ENCODE results near the gene STIM2.
A peak's percentile ranks its signal among the peaks of the same experiment; 100 is the strongest.
"Not testable (repeated sequence)": the region's sequence is repeated elsewhere in the genome, so short reads cannot be mapped to it uniquely, and the experiment has no call there.

STIM2 gene

GRCh38 chr4:26860157-26860921 lies at the start of gene STIM2:
STIM2 (plus strand) TSS chr4:26860841.
- no peaks in the 10 kb centered on the region for H3K27me3 ChIP-seq (ENCODE audit: insufficient read depth, poor library complexity, severe bottlenecking)
- no peaks in the 10 kb centered on the region for H3K9me3 ChIP-seq (ENCODE audit: severe bottlenecking)
- DNase-seq (ENCODE audit: low spot score) (peak; percentile 94), ATAC-seq (ENCODE audit: low read depth) (peak; percentile 66)
- H3K4me1 ChIP-seq (ENCODE audit: insufficient read depth, poor library complexity, severe bottlenecking) = peaks cover 26% of the 10 kb centered on the region
- H3K27ac ChIP-seq (ENCODE audit: poor library complexity, severe bottlenecking) = peak within 1 kb of the TSS; percentile 80
- peak within 1 kb of the TSS; percentile 73 for H3K4me3 ChIP-seq (ENCODE audit: severe bottlenecking)
- H3K36me3 ChIP-seq (ENCODE audit: low read depth) = no peaks in the 10 kb centered on the region
- TF ChIP-seq, protein P1, sequence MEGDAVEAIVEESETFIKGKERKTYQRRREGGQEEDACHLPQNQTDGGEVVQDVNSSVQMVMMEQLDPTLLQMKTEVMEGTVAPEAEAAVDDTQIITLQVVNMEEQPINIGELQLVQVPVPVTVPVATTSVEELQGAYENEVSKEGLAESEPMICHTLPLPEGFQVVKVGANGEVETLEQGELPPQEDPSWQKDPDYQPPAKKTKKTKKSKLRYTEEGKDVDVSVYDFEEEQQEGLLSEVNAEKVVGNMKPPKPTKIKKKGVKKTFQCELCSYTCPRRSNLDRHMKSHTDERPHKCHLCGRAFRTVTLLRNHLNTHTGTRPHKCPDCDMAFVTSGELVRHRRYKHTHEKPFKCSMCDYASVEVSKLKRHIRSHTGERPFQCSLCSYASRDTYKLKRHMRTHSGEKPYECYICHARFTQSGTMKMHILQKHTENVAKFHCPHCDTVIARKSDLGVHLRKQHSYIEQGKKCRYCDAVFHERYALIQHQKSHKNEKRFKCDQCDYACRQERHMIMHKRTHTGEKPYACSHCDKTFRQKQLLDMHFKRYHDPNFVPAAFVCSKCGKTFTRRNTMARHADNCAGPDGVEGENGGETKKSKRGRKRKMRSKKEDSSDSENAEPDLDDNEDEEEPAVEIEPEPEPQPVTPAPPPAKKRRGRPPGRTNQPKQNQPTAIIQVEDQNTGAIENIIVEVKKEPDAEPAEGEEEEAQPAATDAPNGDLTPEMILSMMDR (IDR thresholded peaks at IDR 0.05; ENCODE audit: poor library complexity, severe bottlenecking) = peak; percentile 37

GRCh38 chr4:26811571-26811970 lies 49.1 kb upstream of the STIM2 start:
- ATAC-seq (ENCODE audit: low read depth); H3K4me3 ChIP-seq (ENCODE audit: severe bottlenecking); H3K36me3 ChIP-seq (ENCODE audit: low read depth); H3K27me3 ChIP-seq (ENCODE audit: insufficient read depth, poor library complexity, severe bottlenecking); H3K9me3 ChIP-seq (ENCODE audit: severe bottlenecking); DNase-seq (ENCODE audit: low spot score): not testable (repeated sequence)
- peak overlapping the region; percentile 78 for H3K27ac ChIP-seq (ENCODE audit: poor library complexity, severe bottlenecking)
- peaks cover 13% of the 10 kb centered on the region for H3K4me1 ChIP-seq (ENCODE audit: insufficient read depth, poor library complexity, severe bottlenecking)

GRCh38 chr4:26812049-26812714 lies 48.5 kb upstream of the STIM2 start:
- ATAC-seq (ENCODE audit: low read depth) = peak; percentile 89
- Histone ChIP-seq H3K4me3 (ENCODE audit: severe bottlenecking) (no peak overlapping the region), H3K4me1 (ENCODE audit: insufficient read depth, poor library complexity, severe bottlenecking) (peaks cover 13% of the 10 kb centered on the region), H3K27ac (ENCODE audit: poor library complexity, severe bottlenecking) (peak overlapping the region; percentile 78), H3K9me3 (ENCODE audit: severe bottlenecking) (no peaks in the 10 kb centered on the region), H3K36me3 (ENCODE audit: low read depth) (no peaks in the 10 kb centered on the region), H3K27me3 (ENCODE audit: insufficient read depth, poor library complexity, severe bottlenecking) (no peaks in the 10 kb centered on the region)
- TF ChIP-seq, protein P1 (IDR thresholded peaks at IDR 0.05; ENCODE audit: poor library complexity, severe bottlenecking) = no peak
- DNase-seq (ENCODE audit: low spot score) = no peak

- ATAC-seq (ENCODE audit: low read depth) = no peak
These were observed 46.9 kb upstream of the STIM2 start for GRCh38 chr4:26813698-26814097.

DNA sequence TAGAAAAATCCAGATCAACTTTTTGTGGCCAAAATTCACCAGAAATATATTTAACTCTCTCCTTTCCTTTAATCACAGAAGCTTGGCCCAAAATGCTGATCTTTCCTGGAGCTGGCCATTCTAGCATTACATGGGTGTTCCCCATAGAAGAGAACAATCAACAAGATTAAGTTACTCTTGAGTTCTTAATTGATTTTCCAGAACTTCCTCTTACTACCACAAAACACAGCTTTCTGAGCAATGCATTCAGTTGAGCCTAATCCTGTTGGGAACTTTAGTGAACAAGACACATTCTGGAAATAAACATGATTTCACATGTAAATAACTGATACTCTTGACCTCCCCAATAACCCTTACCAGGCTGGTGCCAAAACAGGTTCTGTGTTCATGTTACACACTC lies 45.4 kb upstream of the STIM2 start:
- TF ChIP-seq, protein P1 (IDR thresholded peaks at IDR 0.05; ENCODE audit: poor library complexity, severe bottlenecking) = no peak
- H3K4me3 ChIP-seq (ENCODE audit: severe bottlenecking) = no peak overlapping the region
- ATAC-seq (ENCODE audit: low read depth) (no peak), DNase-seq (ENCODE audit: low spot score) (no peak)
- no peaks in the 10 kb centered on the region for H3K9me3 ChIP-seq (ENCODE audit: severe bottlenecking)
- H3K27me3 ChIP-seq (ENCODE audit: insufficient read depth, poor library complexity, severe bottlenecking) = no peaks in the 10 kb centered on the region
- no peaks in the 10 kb centered on the region for H3K36me3 ChIP-seq (ENCODE audit: low read depth)
- H3K27ac ChIP-seq (ENCODE audit: poor library complexity, severe bottlenecking) = no peak overlapping the region
- peaks cover 13% of the 10 kb centered on the region for H3K4me1 ChIP-seq (ENCODE audit: insufficient read depth, poor library complexity, severe bottlenecking)

More at GRCh38 chr4:26813698-26814097, 46.9 kb upstream of the STIM2 start:
- no peaks in the 10 kb centered on the region for H3K9me3 ChIP-seq (ENCODE audit: severe bottlenecking)
- H3K4me3 ChIP-seq (ENCODE audit: severe bottlenecking) = no peak overlapping the region
- no peaks in the 10 kb centered on the region for H3K27me3 ChIP-seq (ENCODE audit: insufficient read depth, poor library complexity, severe bottlenecking)
- H3K36me3 ChIP-seq (ENCODE audit: low read depth) = no peaks in the 10 kb centered on the region
- DNase-seq (ENCODE audit: low spot score) = no peak
- H3K27ac ChIP-seq (ENCODE audit: poor library complexity, severe bottlenecking) = no peak overlapping the region
- H3K4me1 ChIP-seq (ENCODE audit: insufficient read depth, poor library complexity, severe bottlenecking) = peaks cover 13% of the 10 kb centered on the region
- TF ChIP-seq, protein P1 (IDR thresholded peaks at IDR 0.05; ENCODE audit: poor library complexity, severe bottlenecking) = no peak
